Progenitor cell of endocrine pancreas (in vitro differentiated cells): Measurements from ENCODE around the gene APP. TPM values are rescaled to one million over a fixed set of nuclear protein-coding genes. Genes with fewer than 3 reads are reported as not detected.

Source experiments
- DNase-seq: peaks from one replicate; pipeline ENCODE4 v3.0.0; 2021; ENCODE audit warnings: low spot score; ENCODE audit not compliant: unreplicated experiment
- H3K27ac Mint-ChIP-seq: 2 replicates; pipeline ENCODE4 v1.8.0; 2021; ENCODE audit warnings: mild to moderate bottlenecking, moderate library complexity, mixed read lengths
- H3K27me3 Mint-ChIP-seq: 2 replicates; pipeline ENCODE4 v1.8.0; 2021; ENCODE audit warnings: mixed read lengths
- H3K36me3 Mint-ChIP-seq: 2 replicates; pipeline ENCODE4 v1.8.0; 2022; ENCODE audit warnings: mixed read lengths; ENCODE audit not compliant: insufficient read depth
- H3K4me1 Mint-ChIP-seq: 2 replicates; pipeline ENCODE4 v1.8.0; 2021; ENCODE audit warnings: low read depth, mixed read lengths
- H3K4me3 Mint-ChIP-seq: 2 replicates; pipeline ENCODE4 v1.8.0; 2021; ENCODE audit warnings: low read depth, mild to moderate bottlenecking, moderate library complexity, mixed read lengths
- H3K9me3 Mint-ChIP-seq: 2 replicates; pipeline ENCODE4 v1.8.0; 2021; ENCODE audit warnings: low read depth, mixed read lengths
- CTCF ChIP-seq: fragments of 200-600 bp; sonication (generic); IDR thresholded peaks from one replicate; pipeline ENCODE4 v1.5.0; 2021; ENCODE audit warnings: antibody characterized with exemption, mild to moderate bottlenecking; ENCODE audit not compliant: unreplicated experiment
- total RNA-seq: library from RNA; stranded (reverse); gene quantifications from 2 replicates; pipeline ENCODE4 v1.2.1, GENCODE V29; 2021

Gene APP
- total RNA-seq, 1 donor from 2014 or later, result 631 TPM

GRCh38 chr21:25904044-25904695, 266.4 kb downstream of the APP start:
- TF ChIP-seq CTCF, result no peak
- no peak for DNase-seq
- Mint-ChIP-seq H3K36me3 (peaks cover 27% of the 10 kb centered on the region), H3K4me1 (peaks cover 3% of the 10 kb centered on the region), H3K27me3 (no peaks in the 10 kb centered on the region), H3K4me3 (no peak overlapping the region), H3K27ac (no peak overlapping the region), H3K9me3 (no peaks in the 10 kb centered on the region)

DNA sequence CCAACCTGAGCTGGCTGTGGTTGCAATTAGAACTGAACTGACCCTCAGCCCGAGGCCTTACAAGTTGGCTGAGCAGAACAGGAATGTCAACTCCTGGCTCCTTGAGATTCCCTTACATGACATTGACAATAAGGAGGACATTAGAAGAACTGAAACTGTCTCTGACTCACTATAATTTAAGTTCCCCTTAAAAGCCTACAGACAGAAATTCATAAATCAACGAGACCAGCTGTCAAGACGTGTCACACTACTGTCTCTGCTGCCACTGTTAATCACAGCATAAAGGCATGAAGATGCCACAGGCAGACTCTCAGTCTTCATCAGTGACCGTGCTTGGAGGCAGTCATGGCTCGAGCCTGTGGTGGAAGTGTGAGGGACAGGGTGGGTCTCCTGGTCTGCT, 267.0 kb downstream of the APP start:
- H3K27ac Mint-ChIP-seq, result no peak overlapping the region

GRCh38 chr21:25901330-25901979, 269.1 kb downstream of the APP start:
- DNase-seq, result no peak
- no peaks in the 10 kb centered on the region for H3K27me3 Mint-ChIP-seq
- H3K4me3 Mint-ChIP-seq, result no peak overlapping the region
- H3K27ac Mint-ChIP-seq, result peak overlapping the region; percentile 1
- no peak for TF ChIP-seq CTCF
- H3K36me3 Mint-ChIP-seq, result peaks cover 41% of the 10 kb centered on the region
- no peaks in the 10 kb centered on the region for H3K4me1 Mint-ChIP-seq
- H3K9me3 Mint-ChIP-seq, result no peaks in the 10 kb centered on the region

More for the DNA sequence above, 267.0 kb downstream of the APP start:
- Mint-ChIP-seq H3K4me1 (peaks cover 3% of the 10 kb centered on the region), H3K27me3 (no peaks in the 10 kb centered on the region), H3K36me3 (peaks cover 29% of the 10 kb centered on the region), H3K9me3 (no peaks in the 10 kb centered on the region), H3K4me3 (no peak overlapping the region)
- no peak for DNase-seq
- no peak for TF ChIP-seq CTCF

DNA sequence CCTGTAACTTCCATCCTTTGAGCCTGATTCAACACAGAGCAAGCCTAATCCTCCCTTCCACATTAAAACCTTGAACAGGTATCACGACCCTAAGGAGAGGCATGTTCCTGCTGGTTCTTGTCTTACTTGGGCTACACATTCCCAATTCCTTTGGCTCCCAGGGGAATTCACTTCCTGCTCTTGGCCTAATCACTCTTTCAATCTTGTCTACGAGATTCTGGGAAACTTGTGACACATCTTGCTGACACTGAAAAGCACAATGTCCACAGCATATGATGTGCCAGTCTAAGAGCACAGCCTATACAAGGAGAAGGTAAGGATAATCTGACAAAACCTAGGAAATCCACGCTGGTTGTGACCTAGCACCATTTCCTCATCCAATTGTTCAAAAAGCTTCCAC, 271.9 kb downstream of the APP start:
- Mint-ChIP-seq H3K27ac (no peak overlapping the region), H3K4me3 (no peak overlapping the region), H3K9me3 (peaks cover 5% of the 10 kb centered on the region), H3K36me3 (peaks cover 55% of the 10 kb centered on the region), H3K27me3 (no peaks in the 10 kb centered on the region), H3K4me1 (no peaks in the 10 kb centered on the region)
- TF ChIP-seq CTCF, result no peak
- DNase-seq, result no peak

DNA sequence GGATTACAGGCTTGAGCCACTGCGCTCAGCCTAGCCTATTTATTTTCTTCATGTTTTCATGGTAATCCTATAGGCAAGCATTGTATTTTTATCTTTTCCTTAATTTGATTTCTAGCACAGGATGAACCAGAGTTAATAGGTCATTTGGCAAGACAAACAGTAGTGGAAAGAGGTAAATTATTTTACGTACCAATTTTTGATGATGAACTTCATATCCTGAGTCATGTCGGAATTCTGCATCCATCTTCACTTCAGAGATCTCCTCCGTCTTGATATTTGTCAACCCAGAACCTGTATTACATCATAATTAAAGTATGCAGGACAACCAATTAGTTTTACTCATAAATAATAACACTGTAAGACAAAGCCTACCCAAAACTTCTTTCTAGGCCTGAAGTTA, 273.2 kb downstream of the APP start:
- Mint-ChIP-seq H3K36me3 (peaks cover 56% of the 10 kb centered on the region), H3K4me3 (no peak overlapping the region), H3K4me1 (no peaks in the 10 kb centered on the region), H3K9me3 (peaks cover 7% of the 10 kb centered on the region), H3K27ac (peak overlapping the region; percentile 81), H3K27me3 (no peaks in the 10 kb centered on the region)
- no peak for DNase-seq
- TF ChIP-seq CTCF, result no peak
